ENCODE measurements around the gene PLCB1.

The PLCB1 gene

GRCh38 chr20:8262721-8263120 is 130.7 kb downstream of the PLCB1 start:
- Histone ChIP-seq H3K9ac (ENCODE audit: low read depth, low read length, poor library complexity, severe bottlenecking) (no peak overlapping the region), H3K79me2 (ENCODE audit: insufficient read depth, low read length) (peaks cover 27% of the 10 kb centered on the region; the same call in 1 of the 2 replicates), H2AFZ (ENCODE audit: low read length) (no peak overlapping the region), H3K9me2 (replicated peaks; ENCODE audit: low read depth, low read length) (no peaks in the 10 kb centered on the region), H4K20me1 (ENCODE audit: insufficient read depth, low read length, poor library complexity, severe bottlenecking) (no peaks in the 10 kb centered on the region), H3K4me1 (ENCODE audit: insufficient read depth, low read length, poor library complexity, severe bottlenecking) (peaks cover 14% of the 10 kb centered on the region), H3K4me2 (ENCODE audit: low read depth, low read length, poor library complexity, severe bottlenecking) (no peak overlapping the region), H3K4me3 (ENCODE audit: low read length, poor library complexity, severe bottlenecking) (no peak overlapping the region), H3K27me3 (ENCODE audit: insufficient read depth, low read length, poor library complexity, severe bottlenecking) (no peaks in the 10 kb centered on the region), H3K9me3 (ENCODE audit: insufficient read depth, low read depth, low read length) (no peaks in the 10 kb centered on the region), H3K36me3 (ENCODE audit: insufficient read depth, low read length) (no peaks in the 10 kb centered on the region), H3F3A (ENCODE audit: low read depth) (no peaks in the 10 kb centered on the region)
- no peak for TF ChIP-seq EZH2phosphoT487 (IDR thresholded peaks at IDR 0.05; ENCODE audit: borderline replicate concordance)
- TF ChIP-seq, protein P1, sequence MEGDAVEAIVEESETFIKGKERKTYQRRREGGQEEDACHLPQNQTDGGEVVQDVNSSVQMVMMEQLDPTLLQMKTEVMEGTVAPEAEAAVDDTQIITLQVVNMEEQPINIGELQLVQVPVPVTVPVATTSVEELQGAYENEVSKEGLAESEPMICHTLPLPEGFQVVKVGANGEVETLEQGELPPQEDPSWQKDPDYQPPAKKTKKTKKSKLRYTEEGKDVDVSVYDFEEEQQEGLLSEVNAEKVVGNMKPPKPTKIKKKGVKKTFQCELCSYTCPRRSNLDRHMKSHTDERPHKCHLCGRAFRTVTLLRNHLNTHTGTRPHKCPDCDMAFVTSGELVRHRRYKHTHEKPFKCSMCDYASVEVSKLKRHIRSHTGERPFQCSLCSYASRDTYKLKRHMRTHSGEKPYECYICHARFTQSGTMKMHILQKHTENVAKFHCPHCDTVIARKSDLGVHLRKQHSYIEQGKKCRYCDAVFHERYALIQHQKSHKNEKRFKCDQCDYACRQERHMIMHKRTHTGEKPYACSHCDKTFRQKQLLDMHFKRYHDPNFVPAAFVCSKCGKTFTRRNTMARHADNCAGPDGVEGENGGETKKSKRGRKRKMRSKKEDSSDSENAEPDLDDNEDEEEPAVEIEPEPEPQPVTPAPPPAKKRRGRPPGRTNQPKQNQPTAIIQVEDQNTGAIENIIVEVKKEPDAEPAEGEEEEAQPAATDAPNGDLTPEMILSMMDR (conservative IDR thresholded peaks at IDR 0.05; ENCODE audit: low read length) = no peak

- H2AFZ ChIP-seq (ENCODE audit: low read length) = no peak overlapping the region
These were observed 133.5 kb downstream of the PLCB1 start for GRCh38 chr20:8265588-8265987.

DNA sequence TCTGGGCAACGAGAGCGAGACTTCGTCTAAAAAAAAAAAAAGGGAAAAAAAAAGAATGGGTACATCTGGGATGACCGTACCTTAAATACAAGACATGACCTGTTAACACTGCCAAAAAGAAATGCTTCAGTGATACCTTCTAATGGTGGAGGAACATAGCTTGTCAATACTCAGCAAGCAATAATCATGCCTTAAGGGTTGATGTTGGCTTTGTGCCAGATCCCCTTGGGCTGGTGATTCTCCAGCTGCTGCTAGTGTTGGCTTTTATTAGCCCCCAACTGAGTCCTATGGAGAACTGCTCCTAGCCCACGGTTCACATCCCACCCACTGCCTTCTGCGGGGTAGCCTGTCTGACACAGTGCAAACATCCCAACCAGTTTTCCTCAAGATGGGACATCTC is 134.9 kb downstream of the PLCB1 start:
- Histone ChIP-seq H3K4me3 (ENCODE audit: low read length, poor library complexity, severe bottlenecking) (no peak overlapping the region), H3K9ac (ENCODE audit: low read depth, low read length, poor library complexity, severe bottlenecking) (no peak overlapping the region), H3K27me3 (ENCODE audit: insufficient read depth, low read length, poor library complexity, severe bottlenecking) (no peaks in the 10 kb centered on the region), H2AFZ (ENCODE audit: low read length) (no peak overlapping the region), H3K36me3 (ENCODE audit: insufficient read depth, low read length) (no peaks in the 10 kb centered on the region), H3K4me2 (ENCODE audit: low read depth, low read length, poor library complexity, severe bottlenecking) (no peak overlapping the region), H3F3A (ENCODE audit: low read depth) (no peaks in the 10 kb centered on the region), H3K4me1 (ENCODE audit: insufficient read depth, low read length, poor library complexity, severe bottlenecking) (peaks cover 25% of the 10 kb centered on the region), H3K9me2 (replicated peaks; ENCODE audit: low read depth, low read length) (no peaks in the 10 kb centered on the region), H3K9me3 (ENCODE audit: insufficient read depth, low read depth, low read length) (no peaks in the 10 kb centered on the region), H3K79me2 (ENCODE audit: insufficient read depth, low read length) (peaks cover 37% of the 10 kb centered on the region), H4K20me1 (ENCODE audit: insufficient read depth, low read length, poor library complexity, severe bottlenecking) (no peaks in the 10 kb centered on the region)
- TF ChIP-seq, protein P1 (conservative IDR thresholded peaks at IDR 0.05; ENCODE audit: low read length) = no peak
- no peak for TF ChIP-seq EZH2phosphoT487 (IDR thresholded peaks at IDR 0.05; ENCODE audit: borderline replicate concordance)

More at GRCh38 chr20:8265588-8265987, 133.5 kb downstream of the PLCB1 start:
- peaks cover 24% of the 10 kb centered on the region for H3K79me2 ChIP-seq (ENCODE audit: insufficient read depth, low read length)
- H3K4me2 ChIP-seq (ENCODE audit: low read depth, low read length, poor library complexity, severe bottlenecking) = no peak overlapping the region
- peaks cover 13% of the 10 kb centered on the region for H3K4me1 ChIP-seq (ENCODE audit: insufficient read depth, low read length, poor library complexity, severe bottlenecking)
- TF ChIP-seq, protein P1 (conservative IDR thresholded peaks at IDR 0.05; ENCODE audit: low read length) = no peak
- TF ChIP-seq EZH2phosphoT487 (IDR thresholded peaks at IDR 0.05; ENCODE audit: borderline replicate concordance) = no peak
- no peak overlapping the region for H3K9ac ChIP-seq (ENCODE audit: low read depth, low read length, poor library complexity, severe bottlenecking)
- H3K4me3 ChIP-seq (ENCODE audit: low read length, poor library complexity, severe bottlenecking) = no peak overlapping the region
- no peaks in the 10 kb centered on the region for H3K9me2 ChIP-seq (replicated peaks; ENCODE audit: low read depth, low read length)
- no peaks in the 10 kb centered on the region for H4K20me1 ChIP-seq (ENCODE audit: insufficient read depth, low read length, poor library complexity, severe bottlenecking)
- H3K36me3 ChIP-seq (ENCODE audit: insufficient read depth, low read length) = no peaks in the 10 kb centered on the region
- no peaks in the 10 kb centered on the region for H3K27me3 ChIP-seq (ENCODE audit: insufficient read depth, low read length, poor library complexity, severe bottlenecking)
- no peaks in the 10 kb centered on the region for H3F3A ChIP-seq (ENCODE audit: low read depth)
- H3K9me3 ChIP-seq (ENCODE audit: insufficient read depth, low read depth, low read length) = no peaks in the 10 kb centered on the region
